Upper lobe of left lung (tissue), 6 donors: Measurements from ENCODE around the gene MYDGF. TPM values are rescaled to one million over a fixed set of nuclear protein-coding genes. Genes with fewer than 3 reads are reported as not detected.
A peak's percentile ranks its signal among the peaks of the same experiment; 100 is the strongest.

Experiments used
- ATAC-seq, 2 donors: fragments of 200-7000 bp; cut with Tn5 transposase; one replicate each; pipeline ENCODE4 v1.9.1; 2022; ENCODE audit warnings: mild to moderate bottlenecking in 2 of 2, moderate library complexity in 2 of 2; ENCODE audit not compliant: low FRiP score in 2 of 2
- DNase-seq, 2 donors: peaks; one replicate each; pipeline ENCODE4 v3.0.0-alpha.2; 2019 to 2020
- H3K27ac ChIP-seq, 4 donors: fragments of 200-600 bp; sonication (generic); one replicate each; pipeline ENCODE4 v1.5.1; 2016 to 2019
- H3K27me3 ChIP-seq, 4 donors: fragments of 200-600 bp; sonication (generic); one replicate each; pipeline ENCODE4 v1.5.1; 2017 to 2019
- H3K36me3 ChIP-seq, 4 donors: fragments of 200-600 bp; sonication (generic); one replicate each; pipeline ENCODE4 v1.5.1; 2016 to 2019
- H3K4me1 ChIP-seq, 4 donors: fragments of 200-600 bp; sonication (generic); one replicate each; pipeline ENCODE4 v1.5.1; 2018 to 2019
- H3K4me3 ChIP-seq, 4 donors: fragments of 200-600 bp; sonication (generic); one replicate each; pipeline ENCODE4 v1.5.1; 2017 to 2019; ENCODE audit warnings: mild to moderate bottlenecking in 2 of 4, moderate library complexity in 1 of 4
- H3K9me3 ChIP-seq, 4 donors: fragments of 200-600 bp; sonication (generic); one replicate each; pipeline ENCODE4 v1.5.1; 2018 to 2019
- CTCF ChIP-seq, 6 experiments: fragments of 450-650 bp in 4 of 6; fragments of 200-600 bp in 2 of 6; sonication (generic) in 2 of 6; IDR thresholded peaks; one replicate each; pipeline ENCODE4 v1.5.1; 2016 to 2019; ENCODE audit warnings: antibody characterized with exemption in 6 of 6
- EP300 ChIP-seq, 4 donors: sonication (generic); formaldehyde crosslinking; IDR thresholded peaks; one replicate each; pipeline ENCODE4 v1.5.1; 2017; ENCODE audit warnings: antibody characterized with exemption in 4 of 4, control low read depth in 2 of 4
- POLR2A ChIP-seq, 4 donors: fragments of 450-650 bp; IDR thresholded peaks; one replicate each; pipeline ENCODE4 v1.5.1; 2016 to 2017; ENCODE audit warnings: antibody characterized with exemption in 4 of 4, mild to moderate bottlenecking in 2 of 4
- POLR2AphosphoS5 ChIP-seq, 2 donors: sonication (generic); formaldehyde crosslinking; IDR thresholded peaks; one replicate each; pipeline ENCODE4 v1.5.1; 2017; ENCODE audit warnings: antibody characterized with exemption in 2 of 2
- WGBS, 2 donors: methylation state at CpG; one replicate each; pipeline ENCODE4 v1.1.5; 2017 to 2018; 5-methylcytosine and 5-hydroxymethylcytosine counted together
- total RNA-seq, 6 donors: library from RNA; depleted of rRNA in 4 of 6; stranded (reverse); fragments of >200 nt in 4 of 6; gene quantifications; one replicate each; pipeline versions ENCODE4 v1.1.0 to v1.2.1, GENCODE V29; 2016 to 2021
- donor health status: DM: no; HTN: no; CAD: no; lungs with moderate emphysema.
- donor health status: DM: no; HTN: yes; CAD: no; lungs with severe emphysema.

MYDGF gene
- total RNA-seq, 6 donors from 2014 or later = 6.3 to 121 (median 67.1) TPM

GRCh38 chr19:4676955-4677731 is 7.0 kb upstream of the MYDGF start:
- Histone ChIP-seq H3K27me3 (no peaks in the 10 kb centered on the region), H3K4me3 (no peak overlapping the region), H3K4me1 (no peaks in the 10 kb centered on the region), H3K36me3 (peaks cover 15 to 73% (median 58%) of the 10 kb centered on the region in 4 donors), H3K27ac (peak overlapping the region in 1 of 4 donors; percentile 10), H3K9me3 (no peaks in the 10 kb centered on the region)
- TF ChIP-seq POLR2A (IDR thresholded peaks at IDR 0.05) = no peak
- peak in 5 of 6 experiments; percentile 20 to 53 (median 25) for TF ChIP-seq CTCF (IDR thresholded peaks at IDR 0.05)
- DNase-seq (peak in 1 of 2 donors; percentile 35), ATAC-seq (peak; percentile 19 to 66)
- WGBS, 2 donors = 70 to 89% methylated on average over 11 to 16 of the region's 17 CpGs

- no peak overlapping the region for H3K4me3 ChIP-seq
- H3K27me3 ChIP-seq = no peaks in the 10 kb centered on the region
- H3K9me3 ChIP-seq = no peaks in the 10 kb centered on the region
- peaks cover 12 to 56% (median 44%) of the 10 kb centered on the region in 4 donors for H3K36me3 ChIP-seq
- 93 to 94% methylated on average over 14 to 16 of the region's 16 CpGs for WGBS, 2 donors
- no peak for DNase-seq
- peaks cover 0 to 4% (median 1%) of the 10 kb centered on the region in 4 donors for H3K4me1 ChIP-seq
- H3K27ac ChIP-seq = no peak overlapping the region
- no peak for ATAC-seq
- no peak for TF ChIP-seq POLR2A (IDR thresholded peaks at IDR 0.05)
- no peak for TF ChIP-seq CTCF (IDR thresholded peaks at IDR 0.05)
- TF ChIP-seq EP300 (IDR thresholded peaks at IDR 0.05) = no peak
- TF ChIP-seq POLR2AphosphoS5 (IDR thresholded peaks at IDR 0.05) = no peak
Measured at GRCh38 chr19:4675346-4675745, 5.2 kb upstream of the MYDGF start.

GRCh38 chr19:4673726-4674125 is 3.6 kb upstream of the MYDGF start:
- no peak overlapping the region for H3K4me3 ChIP-seq
- no peak overlapping the region for H3K27ac ChIP-seq
- no peak for ATAC-seq
- H3K9me3 ChIP-seq = no peaks in the 10 kb centered on the region
- DNase-seq = no peak
- peaks cover 8 to 16% (median 11%) of the 10 kb centered on the region in 4 donors for H3K4me1 ChIP-seq
- peaks cover 6 to 44% (median 33%) of the 10 kb centered on the region in 4 donors for H3K36me3 ChIP-seq
- 93 to 95% methylated on average over 4 of the region's 4 CpGs for WGBS, 2 donors
- no peaks in the 10 kb centered on the region for H3K27me3 ChIP-seq
- no peak for TF ChIP-seq CTCF (IDR thresholded peaks at IDR 0.05)
- no peak for TF ChIP-seq EP300 (IDR thresholded peaks at IDR 0.05)
- no peak for TF ChIP-seq POLR2A (IDR thresholded peaks at IDR 0.05)
- TF ChIP-seq POLR2AphosphoS5 (IDR thresholded peaks at IDR 0.05) = no peak

DNA sequence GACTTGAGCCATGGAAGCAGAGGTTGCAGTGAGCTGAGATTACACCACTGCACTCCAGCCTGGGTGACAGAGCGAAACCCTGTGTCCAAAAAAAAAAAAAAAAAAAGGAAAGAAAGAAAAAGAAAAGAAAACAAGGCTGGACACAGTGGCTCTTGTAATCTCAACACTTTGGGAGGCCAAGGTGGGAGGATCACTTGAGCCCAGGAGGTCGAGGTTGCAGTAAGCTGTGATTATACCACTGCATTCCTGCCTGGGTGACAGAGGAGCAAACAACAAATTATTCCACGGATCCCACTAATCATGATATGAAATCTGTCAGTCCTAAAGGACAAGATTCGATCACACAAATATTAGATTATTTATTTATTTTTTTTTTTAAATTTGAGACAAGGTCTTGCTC is 3.1 kb upstream of the MYDGF start:
- no peaks in the 10 kb centered on the region for H3K27me3 ChIP-seq
- no peak overlapping the region for H3K27ac ChIP-seq
- H3K36me3 ChIP-seq = peaks cover 7 to 44% (median 29%) of the 10 kb centered on the region in 4 donors
- no peak for DNase-seq
- 68 to 85% methylated on average over 4 of the region's 4 CpGs for WGBS, 2 donors
- H3K9me3 ChIP-seq = no peaks in the 10 kb centered on the region
- peaks cover 14 to 21% (median 16%) of the 10 kb centered on the region in 4 donors for H3K4me1 ChIP-seq
- H3K4me3 ChIP-seq = no peak overlapping the region
- TF ChIP-seq EP300 (IDR thresholded peaks at IDR 0.05) (no peak), POLR2AphosphoS5 (IDR thresholded peaks at IDR 0.05) (no peak)
- no peak for ATAC-seq

DNA sequence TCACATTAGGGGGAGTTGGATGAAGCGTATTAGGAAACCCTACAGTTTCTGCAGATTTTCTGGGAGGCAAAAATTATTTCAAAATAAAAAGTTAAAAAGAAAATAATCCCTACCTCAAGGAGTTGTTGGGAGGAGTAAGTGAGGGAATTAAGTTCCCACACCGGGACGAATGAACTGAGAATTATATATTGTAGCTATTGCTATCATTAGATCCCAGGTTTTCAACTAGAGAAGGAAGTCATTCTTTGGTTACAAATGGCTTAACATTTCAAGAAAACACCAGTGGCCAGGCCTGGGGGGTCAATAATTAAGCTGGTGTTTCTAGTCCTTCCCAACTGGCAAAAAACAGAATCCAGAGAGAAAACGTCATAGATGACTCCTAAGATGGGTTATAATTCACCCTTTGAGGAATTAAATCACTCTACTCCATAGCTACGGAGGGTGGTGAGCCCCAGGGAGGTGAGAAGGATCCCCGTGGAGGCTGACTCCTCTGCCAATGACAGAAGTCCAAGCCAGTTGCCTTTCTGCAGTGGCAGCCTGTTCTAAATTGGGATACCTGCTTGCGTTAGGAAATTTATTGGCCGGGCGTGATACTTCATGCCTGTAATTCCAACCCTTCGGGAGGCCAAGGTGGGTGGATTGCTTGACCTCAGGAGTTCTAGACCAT is 1.2 kb upstream of the MYDGF start:
- no peak for DNase-seq
- no peaks in the 10 kb centered on the region for H3K9me3 ChIP-seq
- H3K4me3 ChIP-seq = no peak overlapping the region
- H3K36me3 ChIP-seq = peaks cover 4 to 47% (median 29%) of the 10 kb centered on the region in 4 donors
- no peak for TF ChIP-seq POLR2AphosphoS5 (IDR thresholded peaks at IDR 0.05)
- no peak for TF ChIP-seq EP300 (IDR thresholded peaks at IDR 0.05)
- TF ChIP-seq CTCF (IDR thresholded peaks at IDR 0.05) = no peak
- no peak for TF ChIP-seq POLR2A (IDR thresholded peaks at IDR 0.05)
- no peak overlapping the region for H3K27ac ChIP-seq
- 75 to 76% methylated on average over 10 of the region's 10 CpGs for WGBS, 2 donors
- H3K4me1 ChIP-seq = peaks cover 15 to 23% (median 17%) of the 10 kb centered on the region in 4 donors
- no peaks in the 10 kb centered on the region for H3K27me3 ChIP-seq
- ATAC-seq = no peak
